Measurements from ENCODE around the gene TRIM6. TPM values are rescaled to one million over a fixed set of nuclear protein-coding genes. Genes with fewer than 3 reads are reported as not detected.

Gene TRIM6
- total RNA-seq, 1 donor from 2014 or later: 7.1 TPM

DNA sequence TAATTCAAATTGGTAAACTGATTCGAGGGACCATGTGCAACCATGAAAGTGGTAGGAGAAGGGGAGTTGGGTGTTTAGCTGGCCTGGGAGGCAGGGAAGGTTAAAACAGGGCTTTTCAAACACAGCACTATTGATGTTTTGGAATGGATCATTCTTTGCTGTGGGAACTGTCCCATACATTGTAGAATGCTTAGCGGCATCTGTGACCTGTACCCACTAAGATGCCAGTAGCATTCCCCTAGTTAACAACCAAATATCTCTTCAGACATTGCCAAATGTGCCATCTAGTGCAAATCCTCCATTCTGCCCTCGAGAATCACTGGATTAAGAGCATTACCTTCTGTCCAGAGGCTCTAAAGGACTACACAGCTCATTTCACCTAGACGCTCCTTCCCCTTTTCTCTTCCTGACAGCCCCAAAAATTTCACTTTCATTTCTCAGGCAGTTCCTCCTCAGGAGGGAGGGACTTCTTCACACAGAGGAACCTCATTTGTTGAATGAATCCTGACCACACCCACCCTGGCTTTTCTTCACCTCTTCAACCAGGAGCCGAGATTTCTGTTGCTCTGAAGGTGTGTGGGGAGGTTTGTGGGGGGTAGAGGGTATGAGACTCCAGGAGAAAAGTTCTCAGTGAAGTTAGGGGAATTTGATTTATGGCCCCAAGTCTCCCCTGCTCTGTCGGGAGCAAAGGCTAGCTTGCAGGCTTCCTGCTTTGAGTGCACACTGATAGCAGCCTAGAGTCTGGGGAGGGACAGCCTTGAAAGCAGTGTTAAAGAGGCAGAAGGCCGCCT lies 28.2 kb downstream of the TRIM6 start, which contains the start of gene TRIM34:
Gene TRIM34 (plus strand): TSS at position 513 of the 791 bp plus-strand sequence. CDS start 7,331 bp downstream, outside the sequence.
- Histone ChIP-seq H3K9ac (no peak within 1 kb of the TSS), H3K4me3 (peak within 1 kb of the TSS; percentile 40), H3K9me3 (ENCODE audit: low read depth) (no peaks in the 10 kb centered on the region), H3K27me3 (no peaks in the 10 kb centered on the region), H3K4me1 (peaks cover 11% of the 10 kb centered on the region), H3K36me3 (no peaks in the 10 kb centered on the region), H3K79me2 (ENCODE audit: low read depth) (no peaks in the 10 kb centered on the region), H3K27ac (no peak within 1 kb of the TSS), H2AFZ (replicated peaks) (peak within 1 kb of the TSS; percentile 99), H3K4me2 (peak within 1 kb of the TSS; percentile 74), H4K20me1 (ENCODE audit: low read depth) (no peaks in the 10 kb centered on the region), H3F3A (ENCODE audit: low read depth) (no peaks in the 10 kb centered on the region)
- no peak for TF ChIP-seq EZH2phosphoT487 (IDR thresholded peaks at IDR 0.05)
- TF ChIP-seq EZH2 (IDR thresholded peaks at IDR 0.05): no peak
- TF ChIP-seq, protein P1, sequence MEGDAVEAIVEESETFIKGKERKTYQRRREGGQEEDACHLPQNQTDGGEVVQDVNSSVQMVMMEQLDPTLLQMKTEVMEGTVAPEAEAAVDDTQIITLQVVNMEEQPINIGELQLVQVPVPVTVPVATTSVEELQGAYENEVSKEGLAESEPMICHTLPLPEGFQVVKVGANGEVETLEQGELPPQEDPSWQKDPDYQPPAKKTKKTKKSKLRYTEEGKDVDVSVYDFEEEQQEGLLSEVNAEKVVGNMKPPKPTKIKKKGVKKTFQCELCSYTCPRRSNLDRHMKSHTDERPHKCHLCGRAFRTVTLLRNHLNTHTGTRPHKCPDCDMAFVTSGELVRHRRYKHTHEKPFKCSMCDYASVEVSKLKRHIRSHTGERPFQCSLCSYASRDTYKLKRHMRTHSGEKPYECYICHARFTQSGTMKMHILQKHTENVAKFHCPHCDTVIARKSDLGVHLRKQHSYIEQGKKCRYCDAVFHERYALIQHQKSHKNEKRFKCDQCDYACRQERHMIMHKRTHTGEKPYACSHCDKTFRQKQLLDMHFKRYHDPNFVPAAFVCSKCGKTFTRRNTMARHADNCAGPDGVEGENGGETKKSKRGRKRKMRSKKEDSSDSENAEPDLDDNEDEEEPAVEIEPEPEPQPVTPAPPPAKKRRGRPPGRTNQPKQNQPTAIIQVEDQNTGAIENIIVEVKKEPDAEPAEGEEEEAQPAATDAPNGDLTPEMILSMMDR (IDR thresholded peaks at IDR 0.05): no peak
- no peaks in the 10 kb centered on the region for H3K36me3 Mint-ChIP-seq
- peak within 1 kb of the TSS; percentile 44 for H3K4me3 Mint-ChIP-seq
- DNase-seq (ENCODE audit: low spot score): peak; percentile 34
- no peak within 1 kb of the TSS for H3K27ac Mint-ChIP-seq
- H3K4me1 Mint-ChIP-seq: no peaks in the 10 kb centered on the region
- no peaks in the 10 kb centered on the region for H3K9me3 Mint-ChIP-seq
- no peaks in the 10 kb centered on the region for H3K27me3 Mint-ChIP-seq (ENCODE audit: insufficient read depth, low read depth)

DNA sequence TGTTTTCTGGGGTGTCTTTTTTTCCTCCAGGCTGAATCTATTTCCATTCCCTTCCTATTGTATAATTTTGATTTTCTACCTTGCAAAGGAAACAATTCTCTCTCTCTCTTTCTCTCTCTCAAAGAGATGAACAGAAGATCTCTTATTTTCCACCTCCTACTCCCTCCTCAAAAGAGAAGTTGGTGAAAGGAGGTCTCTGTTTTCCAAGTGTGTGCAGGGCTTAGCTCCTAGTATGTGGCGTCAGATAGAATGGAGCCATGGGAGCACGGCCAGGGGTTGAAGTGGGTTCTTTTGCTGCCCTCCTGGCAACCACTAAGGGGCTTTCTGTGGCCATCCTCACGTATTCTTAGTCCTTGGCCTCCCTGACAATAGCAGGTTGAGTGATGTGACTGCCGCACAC lies 28.8 kb downstream of the TRIM6 start:
- Mint-ChIP-seq H3K27ac (no peak overlapping the region), H3K4me1 (no peaks in the 10 kb centered on the region), H3K27me3 (ENCODE audit: insufficient read depth, low read depth) (no peaks in the 10 kb centered on the region), H3K9me3 (no peaks in the 10 kb centered on the region), H3K4me3 (no peak overlapping the region), H3K36me3 (no peaks in the 10 kb centered on the region)
- no peak for DNase-seq (ENCODE audit: low spot score)
- Histone ChIP-seq H3K36me3 (no peaks in the 10 kb centered on the region), H3K27ac (no peak overlapping the region), H3K4me2 (peak overlapping the region; percentile 74), H3K4me1 (peaks cover 11% of the 10 kb centered on the region), H3K27me3 (no peaks in the 10 kb centered on the region), H3K4me3 (peak overlapping the region; percentile 40), H3K9me3 (ENCODE audit: low read depth) (no peaks in the 10 kb centered on the region), H2AFZ (replicated peaks) (peak overlapping the region; percentile 99), H4K20me1 (ENCODE audit: low read depth) (no peaks in the 10 kb centered on the region), H3K79me2 (ENCODE audit: low read depth) (no peaks in the 10 kb centered on the region), H3K9ac (no peak overlapping the region), H3F3A (ENCODE audit: low read depth) (no peaks in the 10 kb centered on the region)
- TF ChIP-seq EZH2 (IDR thresholded peaks at IDR 0.05): no peak
- TF ChIP-seq EZH2phosphoT487 (IDR thresholded peaks at IDR 0.05): no peak
- TF ChIP-seq, protein P1 (IDR thresholded peaks at IDR 0.05): no peak

DNA sequence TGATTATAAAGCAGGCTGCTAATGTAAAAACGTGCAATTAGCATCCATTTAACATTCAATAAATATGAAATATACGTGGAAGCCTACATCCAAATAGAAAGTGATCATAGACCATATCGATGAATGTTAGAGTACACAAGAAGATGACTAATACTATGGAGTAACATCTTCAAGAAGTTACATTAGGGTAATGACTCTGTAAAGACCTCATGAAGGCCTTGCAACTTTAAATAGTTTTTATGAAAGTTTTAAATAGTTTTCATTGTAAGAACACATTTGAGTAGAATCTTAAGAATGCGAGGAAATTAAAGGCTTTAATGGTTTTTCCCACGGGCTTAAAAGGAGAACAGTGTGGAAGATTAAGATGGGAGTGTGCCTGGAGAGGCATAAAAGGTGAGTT lies 29.8 kb downstream of the TRIM6 start:
- no peak overlapping the region for H3K27ac ChIP-seq
- H3K4me3 ChIP-seq: no peak overlapping the region
- no peaks in the 10 kb centered on the region for H3K9me3 ChIP-seq (ENCODE audit: low read depth)
- H3K4me3 Mint-ChIP-seq: no peak overlapping the region
- no peak overlapping the region for H3K27ac Mint-ChIP-seq
- no peaks in the 10 kb centered on the region for H3K36me3 ChIP-seq
- H3K79me2 ChIP-seq (ENCODE audit: low read depth): no peaks in the 10 kb centered on the region
- H3K27me3 ChIP-seq: no peaks in the 10 kb centered on the region
- no peaks in the 10 kb centered on the region for H3K9me3 Mint-ChIP-seq
- no peaks in the 10 kb centered on the region for H4K20me1 ChIP-seq (ENCODE audit: low read depth)
- DNase-seq (ENCODE audit: low spot score): no peak
- H3K36me3 Mint-ChIP-seq: no peaks in the 10 kb centered on the region
- no peak for TF ChIP-seq EZH2phosphoT487 (IDR thresholded peaks at IDR 0.05)
- no peak for TF ChIP-seq EZH2 (IDR thresholded peaks at IDR 0.05)
- TF ChIP-seq, protein P1 (IDR thresholded peaks at IDR 0.05): no peak
- no peaks in the 10 kb centered on the region for H3K27me3 Mint-ChIP-seq (ENCODE audit: insufficient read depth, low read depth)
- H3K9ac ChIP-seq: no peak overlapping the region
- H3K4me1 ChIP-seq: peaks cover 11% of the 10 kb centered on the region
- no peak overlapping the region for H2AFZ ChIP-seq (replicated peaks)
- no peaks in the 10 kb centered on the region for H3F3A ChIP-seq (ENCODE audit: low read depth)
- no peaks in the 10 kb centered on the region for H3K4me1 Mint-ChIP-seq
- no peak overlapping the region for H3K4me2 ChIP-seq
